Cardiac fibroblast (primary cell): ENCODE measurements around the gene RTN4R.

ENCODE experiments used
- DNase-seq, 2 donors: peaks; one replicate each; pipeline versions ENCODE4 v3.0.0 to v3.0.0-alpha.2; 2010; ENCODE audit warnings: low read depth in 2 of 2
- H3K4me3 ChIP-seq, 2 donors: replicated peaks in 1 of 2; 1 replicate in 1 of 2; 2 replicates in 1 of 2; pipeline ENCODE4 v1.5.1; 2011; ENCODE audit warnings: low read depth in 2 of 2, low read length in 2 of 2, mild to moderate bottlenecking in 2 of 2, moderate library complexity in 1 of 2
- TF ChIP-seq, protein P1 (sequence below): IDR thresholded peaks from one replicate; pipeline ENCODE4 v1.5.1; 2011; ENCODE audit warnings: low read depth, mild to moderate bottlenecking, low read length, inconsistent platforms

RTN4R gene

DNA sequence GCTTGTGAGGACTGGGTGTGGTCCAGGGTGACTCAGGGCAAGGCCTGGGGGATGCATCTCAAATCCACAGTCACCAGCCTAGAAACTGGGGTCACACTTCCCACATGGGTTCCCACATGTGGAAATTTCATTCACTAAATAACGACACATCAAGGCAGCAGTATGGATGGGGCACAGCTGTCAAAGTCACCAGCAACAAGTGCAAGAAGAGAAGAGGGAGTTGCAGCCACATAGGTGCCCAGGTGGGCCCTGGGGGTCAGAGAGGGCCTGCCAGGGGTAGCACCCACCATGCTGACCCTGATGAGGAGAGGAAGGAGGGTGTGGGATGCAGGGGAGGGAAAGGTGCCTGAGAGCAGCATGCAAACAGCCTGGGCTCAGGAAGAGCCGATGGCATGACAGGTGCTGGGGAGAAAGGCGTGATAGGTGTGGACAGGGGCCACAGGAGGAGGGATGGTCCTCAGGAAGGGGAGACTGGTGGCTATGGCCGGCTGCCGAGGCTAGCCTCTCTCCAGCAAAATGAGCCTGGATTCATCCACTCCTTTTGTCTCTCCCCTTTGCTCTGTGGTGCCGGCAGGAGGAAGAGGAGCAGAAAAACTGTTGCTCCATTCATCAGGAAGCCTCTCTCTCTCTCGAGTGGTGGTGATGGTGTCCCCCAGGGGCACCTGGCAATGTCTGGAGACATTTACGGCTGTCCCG is 29.4 kb upstream of the RTN4R start:
- TF ChIP-seq, protein P1, sequence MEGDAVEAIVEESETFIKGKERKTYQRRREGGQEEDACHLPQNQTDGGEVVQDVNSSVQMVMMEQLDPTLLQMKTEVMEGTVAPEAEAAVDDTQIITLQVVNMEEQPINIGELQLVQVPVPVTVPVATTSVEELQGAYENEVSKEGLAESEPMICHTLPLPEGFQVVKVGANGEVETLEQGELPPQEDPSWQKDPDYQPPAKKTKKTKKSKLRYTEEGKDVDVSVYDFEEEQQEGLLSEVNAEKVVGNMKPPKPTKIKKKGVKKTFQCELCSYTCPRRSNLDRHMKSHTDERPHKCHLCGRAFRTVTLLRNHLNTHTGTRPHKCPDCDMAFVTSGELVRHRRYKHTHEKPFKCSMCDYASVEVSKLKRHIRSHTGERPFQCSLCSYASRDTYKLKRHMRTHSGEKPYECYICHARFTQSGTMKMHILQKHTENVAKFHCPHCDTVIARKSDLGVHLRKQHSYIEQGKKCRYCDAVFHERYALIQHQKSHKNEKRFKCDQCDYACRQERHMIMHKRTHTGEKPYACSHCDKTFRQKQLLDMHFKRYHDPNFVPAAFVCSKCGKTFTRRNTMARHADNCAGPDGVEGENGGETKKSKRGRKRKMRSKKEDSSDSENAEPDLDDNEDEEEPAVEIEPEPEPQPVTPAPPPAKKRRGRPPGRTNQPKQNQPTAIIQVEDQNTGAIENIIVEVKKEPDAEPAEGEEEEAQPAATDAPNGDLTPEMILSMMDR = no peak
- H3K4me3 ChIP-seq = no peak overlapping the region
- no peak for DNase-seq

DNA sequence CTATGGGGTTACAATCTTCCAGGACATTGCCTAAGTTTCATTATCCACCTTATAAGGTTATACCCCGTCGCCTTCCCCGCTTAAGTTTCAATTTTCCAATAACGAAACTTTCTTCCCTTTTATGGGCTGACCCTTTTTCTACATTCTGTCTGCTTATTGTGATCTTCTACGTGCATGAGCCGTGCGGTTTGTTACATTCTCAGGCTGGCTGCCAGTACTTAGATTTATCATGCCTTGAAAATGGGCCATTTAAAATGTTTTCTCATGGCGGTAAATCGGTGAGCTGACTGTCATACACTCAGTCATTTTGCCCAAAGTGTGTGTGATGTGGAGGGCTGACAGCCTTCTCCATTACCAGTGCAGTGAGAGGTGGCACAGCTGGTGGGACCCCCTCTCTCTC is 28.5 kb upstream of the RTN4R start:
- no peak overlapping the region for H3K4me3 ChIP-seq
- peak in 1 of 2 donors; percentile 22 for DNase-seq
- TF ChIP-seq, protein P1 = no peak

DNA sequence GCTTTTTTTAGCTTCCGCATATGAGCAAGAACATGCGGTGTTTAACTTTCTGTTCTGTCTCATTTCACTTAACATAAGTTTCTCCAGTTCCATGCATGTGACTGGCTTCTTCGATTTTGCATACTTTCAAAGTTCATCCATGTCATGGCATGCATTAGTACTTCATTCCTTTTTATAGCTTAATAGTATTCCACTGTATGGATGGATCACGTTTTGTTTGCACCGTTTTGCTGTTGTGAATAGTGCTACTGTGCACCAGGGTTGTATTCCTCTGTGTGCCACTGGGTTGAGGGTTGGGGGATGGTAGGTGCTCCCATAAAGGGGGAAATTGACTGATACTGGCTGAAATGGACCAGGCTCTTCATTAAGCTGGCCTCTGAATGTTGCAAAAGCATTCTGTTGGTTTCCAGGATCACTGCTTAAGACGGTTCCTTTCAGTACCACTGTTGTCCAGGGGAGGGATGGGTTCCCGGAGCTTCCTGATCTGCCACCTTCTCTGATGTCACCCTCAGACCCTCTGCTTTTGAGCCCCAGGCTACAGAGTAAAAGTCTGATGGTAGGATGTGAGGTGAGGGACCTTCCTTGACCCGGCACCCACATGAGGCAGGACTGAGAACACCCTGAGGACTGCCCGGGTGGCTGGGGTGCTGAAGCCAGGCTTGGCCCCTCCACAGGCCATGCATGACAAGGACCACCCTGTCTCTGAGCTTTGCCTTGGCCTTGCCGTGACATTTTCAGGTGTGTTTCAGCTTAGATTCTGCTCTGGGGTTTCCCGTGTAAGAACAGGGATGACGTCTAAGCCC is 27.3 kb upstream of the RTN4R start:
- TF ChIP-seq, protein P1 = no peak
- DNase-seq = no peak
- H3K4me3 ChIP-seq = no peak overlapping the region

DNA sequence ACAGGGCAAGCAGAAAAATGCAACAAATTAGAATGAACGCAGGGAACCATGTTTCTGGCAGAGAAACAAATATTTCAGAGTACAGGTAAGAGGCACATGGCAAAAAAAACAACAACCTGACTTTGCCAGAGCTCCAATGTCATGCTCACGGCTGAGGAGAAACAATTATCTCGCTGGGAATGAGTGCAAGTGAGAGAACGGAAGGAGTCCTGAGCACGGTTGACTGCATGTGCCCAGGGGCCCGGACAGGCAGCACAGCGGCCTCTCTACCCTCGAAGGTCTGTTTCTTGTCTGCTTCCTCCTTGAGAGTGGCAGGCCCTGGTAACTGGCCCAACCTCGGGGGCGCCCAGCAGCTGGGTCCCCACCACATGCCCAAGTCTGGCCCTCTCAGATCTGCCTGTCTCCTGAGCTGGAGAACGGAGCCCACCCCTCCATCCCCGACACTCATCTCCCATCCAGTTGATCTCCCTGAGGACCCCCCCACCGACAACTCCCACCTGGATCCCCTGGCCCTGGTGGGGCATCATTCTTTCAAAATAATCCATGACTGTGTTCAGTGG is 24.6 kb upstream of the RTN4R start:
- TF ChIP-seq, protein P1 = no peak
- no peak overlapping the region for H3K4me3 ChIP-seq
- no peak for DNase-seq

DNA sequence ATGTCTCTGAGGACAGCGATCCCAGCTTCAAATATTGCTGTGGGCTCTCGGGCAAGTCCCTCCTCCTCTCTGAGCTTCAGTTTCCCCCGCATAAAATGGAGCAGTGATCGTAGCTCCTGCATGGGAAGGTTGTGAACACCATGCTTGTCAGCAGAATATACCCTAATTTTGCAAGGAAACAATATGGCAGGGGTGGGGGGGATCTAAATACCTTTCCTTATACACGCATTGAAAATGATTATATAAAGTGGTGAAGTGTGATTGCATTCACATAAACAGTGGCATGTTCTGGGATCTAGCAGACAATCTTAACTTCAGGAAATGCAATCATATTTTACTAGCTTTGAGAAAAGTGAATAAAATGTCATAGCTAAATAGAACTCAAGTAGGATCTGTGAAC is 24.0 kb upstream of the RTN4R start:
- TF ChIP-seq, protein P1 = no peak
- no peak for DNase-seq
- H3K4me3 ChIP-seq = no peak overlapping the region

DNA sequence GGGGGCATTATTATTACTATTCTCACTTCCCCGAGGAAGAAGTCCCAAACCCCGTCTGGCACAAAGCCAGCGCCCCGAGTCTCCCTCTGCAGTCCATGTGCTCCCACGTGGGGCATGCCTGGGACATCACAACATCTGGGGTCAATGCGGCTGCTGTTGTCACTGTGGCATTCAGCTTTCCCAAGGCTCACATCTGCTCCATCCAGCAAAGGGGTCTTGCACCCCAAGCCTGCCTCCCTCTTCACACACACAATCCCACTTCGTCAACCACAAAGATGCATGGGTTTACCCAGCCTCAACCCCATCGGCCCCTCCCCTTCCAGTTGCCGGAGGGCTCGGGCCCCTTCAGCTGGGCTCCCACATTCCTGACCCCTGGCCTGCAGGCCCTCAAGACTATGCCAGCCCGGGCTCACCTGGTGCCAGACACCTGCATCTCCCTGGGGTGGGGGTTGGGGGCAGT is 23.5 kb upstream of the RTN4R start:
- H3K4me3 ChIP-seq = no peak overlapping the region
- DNase-seq = no peak
- TF ChIP-seq, protein P1 = no peak
